T follicular helper cell (primary cell): ENCODE results near the gene SIAE.
A peak's percentile ranks its signal among the peaks of the same experiment; 100 is the strongest.
"Not testable (repeated sequence)": the region's sequence is repeated elsewhere in the genome, so short reads cannot be mapped to it uniquely, and the experiment has no call there.

Experiments
- DNase-seq: peaks from one replicate; pipeline ENCODE4 v3.0.0-alpha.2; 2020; ENCODE audit warnings: low read depth

The SIAE gene

GRCh38 chr11:124623861-124624525, 49.5 kb downstream of the SIAE start:
- DNase-seq, result no peak

- peak; percentile 80 for DNase-seq
Measured at GRCh38 chr11:124622531-124623451, 50.7 kb downstream of the SIAE start, which contains the start of gene TBRG1. Gene TBRG1, plus strand, starts transcription at chr11:124622864. Its CDS starts 220 bp downstream, at chr11:124623084.

GRCh38 chr11:124618863-124619262, 54.7 kb downstream of the SIAE start:
- DNase-seq, result no peak

GRCh38 chr11:124612567-124613246, 60.8 kb downstream of the SIAE start:
- no peak for DNase-seq

GRCh38 chr11:124612045-124612444, 61.5 kb downstream of the SIAE start:
- no peak for DNase-seq

GRCh38 chr11:124611064-124611463, 62.5 kb downstream of the SIAE start, which contains the start of gene PANX3:
Gene PANX3, plus strand, starts transcription at chr11:124611428. Its CDS starts 129 bp downstream, at chr11:124611557.
- no peak for DNase-seq

GRCh38 chr11:124610295-124610694, 63.2 kb downstream of the SIAE start:
- DNase-seq, result no peak

GRCh38 chr11:124608147-124608546, 65.4 kb downstream of the SIAE start:
- no peak for DNase-seq

GRCh38 chr11:124605719-124606118, 67.8 kb downstream of the SIAE start:
- no peak for DNase-seq

GRCh38 chr11:124602723-124603122, 70.8 kb downstream of the SIAE start:
- DNase-seq, result not testable (repeated sequence)

GRCh38 chr11:124602193-124602592, 71.3 kb downstream of the SIAE start:
- DNase-seq, result no peak

GRCh38 chr11:124600621-124601320, 72.8 kb downstream of the SIAE start:
- no peak for DNase-seq

- no peak for DNase-seq
Measured at GRCh38 chr11:124597626-124598025, 75.9 kb downstream of the SIAE start.

- DNase-seq, result no peak
Measured at GRCh38 chr11:124595302-124595701, 78.2 kb downstream of the SIAE start.

- DNase-seq, result no peak
Measured at GRCh38 chr11:124592627-124593026, 80.9 kb downstream of the SIAE start.

GRCh38 chr11:124591430-124591829, 82.1 kb downstream of the SIAE start:
- no peak for DNase-seq

GRCh38 chr11:124586238-124586860, 87.2 kb downstream of the SIAE start:
- no peak for DNase-seq

- DNase-seq, result no peak
Measured at GRCh38 chr11:124584681-124585372, 88.7 kb downstream of the SIAE start.

GRCh38 chr11:124583781-124584180, 89.8 kb downstream of the SIAE start:
- DNase-seq, result no peak
